Raji (cell line): ENCODE results near the gene ANKRD60.

Experiments
- POLR2A ChIP-seq: IDR thresholded peaks from 2 replicates; pipeline ENCODE4 v1.6.1; 2011; ENCODE audit warnings: low read depth, low read length, control low read depth; ENCODE audit not compliant: insufficient read depth

Gene ANKRD60

DNA sequence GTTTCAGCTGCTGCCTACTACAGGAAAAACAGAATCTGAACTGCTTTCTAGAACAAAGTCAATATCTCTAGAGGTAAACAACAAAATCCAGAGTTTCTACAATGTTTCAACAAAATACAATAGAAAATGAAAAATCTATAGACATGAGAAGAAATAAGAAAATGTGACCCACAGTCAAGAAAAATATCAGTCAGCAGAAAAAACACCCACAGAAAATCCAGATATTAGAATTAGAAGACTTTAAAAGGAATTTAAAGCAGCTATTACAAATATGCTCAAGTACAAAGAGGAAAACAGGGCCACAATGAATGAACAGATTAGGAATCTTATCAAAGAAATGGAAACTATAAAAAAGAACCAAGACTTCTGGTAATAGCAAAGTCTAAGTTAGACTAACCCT is 26.4 kb upstream of the ANKRD60 start:
- no peak for TF ChIP-seq POLR2A

DNA sequence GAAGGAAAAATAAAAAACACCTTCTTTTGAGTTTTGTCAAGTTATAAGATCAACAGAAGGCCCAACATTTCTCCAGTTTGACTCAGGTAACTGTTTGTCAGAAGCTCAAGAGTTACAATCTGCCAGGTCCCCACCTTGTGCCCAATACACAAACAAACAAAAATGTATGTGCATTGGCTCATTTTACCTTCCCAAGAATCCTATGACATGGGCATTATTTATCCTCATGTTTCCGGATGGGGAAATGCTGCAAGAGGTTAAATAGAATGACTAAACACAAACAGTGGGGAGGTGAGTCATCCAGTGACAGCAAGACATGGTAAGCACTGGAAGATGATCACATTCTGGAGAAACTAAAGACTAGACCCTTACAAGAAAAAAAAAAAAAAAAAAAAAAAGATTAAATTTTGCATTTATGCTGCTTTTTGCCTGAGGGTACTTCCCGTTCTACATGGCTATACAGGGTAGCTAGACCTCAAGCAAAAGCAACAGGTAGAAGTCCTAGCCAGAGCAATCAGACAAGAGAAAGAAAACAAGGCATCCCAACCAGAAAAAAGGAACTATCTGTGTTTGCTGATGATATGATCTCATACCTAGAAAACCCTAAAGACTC is 23.6 kb upstream of the ANKRD60 start:
- no peak for TF ChIP-seq POLR2A

DNA sequence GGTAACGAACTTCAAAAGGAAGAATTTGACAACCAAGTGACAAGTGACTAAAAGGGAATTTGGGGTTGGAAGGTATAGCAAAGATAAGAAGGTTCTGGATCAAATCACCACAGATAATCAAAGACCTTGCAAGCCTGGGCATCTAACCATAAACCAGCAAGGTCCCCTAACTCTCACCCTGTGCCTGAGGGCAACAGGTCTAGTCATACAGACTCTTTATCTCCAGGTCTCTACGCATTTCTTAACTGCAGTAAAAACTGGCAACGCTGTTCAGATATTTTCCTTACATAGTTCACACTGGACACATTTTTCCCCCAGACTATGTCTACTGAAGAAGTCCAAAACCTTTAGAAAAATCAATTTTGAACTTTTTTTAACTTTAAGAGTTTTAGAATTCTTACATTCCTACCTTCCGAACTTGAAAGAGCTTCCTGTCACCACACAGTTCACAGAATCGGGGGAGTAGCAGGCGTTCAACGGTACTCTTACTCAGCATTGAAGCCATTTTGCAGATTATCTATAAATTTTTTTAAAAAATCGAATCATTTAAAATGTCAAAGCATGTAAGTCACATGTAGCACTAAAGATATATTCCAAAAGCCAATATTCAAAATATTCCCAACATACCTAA is 23.0 kb upstream of the ANKRD60 start:
- TF ChIP-seq POLR2A = no peak

DNA sequence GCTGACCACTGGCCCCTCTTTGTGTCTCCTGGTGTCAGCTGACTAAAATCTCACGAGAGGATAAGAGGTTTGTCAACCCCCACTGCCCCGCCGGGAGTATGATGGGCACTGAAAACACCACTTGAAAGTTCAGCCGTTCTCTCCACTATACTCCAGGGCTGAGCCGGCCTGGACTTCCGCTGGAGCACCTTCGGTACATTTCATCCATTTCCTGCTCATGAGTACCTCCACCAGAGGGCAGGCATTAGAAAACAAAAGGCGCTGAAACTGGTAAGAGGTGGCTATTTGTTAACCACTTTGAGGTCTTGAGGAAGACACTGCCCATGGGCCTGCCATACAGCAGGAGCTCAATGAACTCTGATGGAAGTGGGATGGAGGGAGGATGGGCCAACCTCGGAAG is 17.9 kb upstream of the ANKRD60 start:
- TF ChIP-seq POLR2A = no peak

- TF ChIP-seq POLR2A = no peak
Observed at GRCh38 chr20:58245931-58246330, 17.5 kb upstream of the ANKRD60 start.

DNA sequence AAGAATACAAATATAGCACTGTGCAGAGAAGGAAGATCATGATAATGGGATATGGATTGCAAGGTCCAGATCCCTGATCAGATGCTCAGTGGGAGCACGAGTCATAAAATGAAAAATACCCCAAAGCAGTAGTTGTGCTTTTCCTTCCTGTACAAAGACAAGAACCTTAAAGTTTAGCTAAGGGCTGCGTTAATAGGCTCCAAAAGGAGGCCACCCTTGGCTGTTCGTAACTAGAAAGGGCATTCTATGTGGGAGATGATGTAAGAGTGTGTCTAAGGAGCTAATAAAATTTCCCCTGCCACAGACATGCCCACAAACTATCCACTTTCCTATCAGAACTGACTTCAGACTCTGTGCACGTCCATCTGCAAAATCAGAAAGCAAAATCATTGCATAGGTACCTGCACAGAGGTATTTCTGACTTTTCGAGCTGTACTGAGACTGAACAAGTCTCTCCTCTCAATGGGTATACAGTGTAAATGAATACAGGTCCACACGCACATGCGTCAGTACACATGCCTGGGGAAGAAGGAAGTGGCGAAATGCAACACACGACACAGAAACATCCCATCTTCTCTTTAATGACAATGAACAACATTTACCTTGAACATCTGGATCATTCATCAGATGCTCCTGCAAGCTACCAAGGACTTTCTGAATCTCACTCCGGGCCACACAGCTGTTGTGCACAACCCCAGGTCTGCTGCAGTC is 16.9 kb upstream of the ANKRD60 start:
- no peak for TF ChIP-seq POLR2A

- no peak for TF ChIP-seq POLR2A
Observed at GRCh38 chr20:58244517-58245030, 16.1 kb upstream of the ANKRD60 start.

- no peak for TF ChIP-seq POLR2A
Observed at GRCh38 chr20:58243653-58244410, 15.4 kb upstream of the ANKRD60 start.

- TF ChIP-seq POLR2A = no peak
Observed at GRCh38 chr20:58242824-58243223, 14.4 kb upstream of the ANKRD60 start.

- no peak for TF ChIP-seq POLR2A
Observed at GRCh38 chr20:58241766-58242465, 13.5 kb upstream of the ANKRD60 start.

DNA sequence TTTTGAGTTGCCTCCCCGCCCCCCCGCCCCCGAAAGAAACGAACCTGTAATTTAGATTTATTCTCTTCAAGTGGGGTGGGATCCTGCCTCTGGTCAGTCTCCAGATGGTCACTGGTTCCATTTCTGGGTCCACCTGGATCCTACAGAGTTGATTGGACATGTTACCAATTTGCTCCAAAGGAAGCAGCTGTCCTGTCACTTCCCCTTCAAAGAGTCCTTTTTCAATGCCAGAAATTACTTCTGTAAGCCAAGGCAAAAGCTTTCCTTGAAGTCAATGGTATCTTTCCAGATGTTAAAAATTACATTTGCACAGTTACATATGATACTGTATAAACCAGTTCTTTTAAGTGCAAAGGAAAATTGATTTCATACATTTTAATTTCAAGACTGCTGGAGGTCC is 12.0 kb upstream of the ANKRD60 start:
- TF ChIP-seq POLR2A = no peak

- TF ChIP-seq POLR2A = no peak
Observed at GRCh38 chr20:58239216-58239615, 10.8 kb upstream of the ANKRD60 start.

- no peak for TF ChIP-seq POLR2A
Observed at GRCh38 chr20:58238490-58238889, 10.0 kb upstream of the ANKRD60 start.

DNA sequence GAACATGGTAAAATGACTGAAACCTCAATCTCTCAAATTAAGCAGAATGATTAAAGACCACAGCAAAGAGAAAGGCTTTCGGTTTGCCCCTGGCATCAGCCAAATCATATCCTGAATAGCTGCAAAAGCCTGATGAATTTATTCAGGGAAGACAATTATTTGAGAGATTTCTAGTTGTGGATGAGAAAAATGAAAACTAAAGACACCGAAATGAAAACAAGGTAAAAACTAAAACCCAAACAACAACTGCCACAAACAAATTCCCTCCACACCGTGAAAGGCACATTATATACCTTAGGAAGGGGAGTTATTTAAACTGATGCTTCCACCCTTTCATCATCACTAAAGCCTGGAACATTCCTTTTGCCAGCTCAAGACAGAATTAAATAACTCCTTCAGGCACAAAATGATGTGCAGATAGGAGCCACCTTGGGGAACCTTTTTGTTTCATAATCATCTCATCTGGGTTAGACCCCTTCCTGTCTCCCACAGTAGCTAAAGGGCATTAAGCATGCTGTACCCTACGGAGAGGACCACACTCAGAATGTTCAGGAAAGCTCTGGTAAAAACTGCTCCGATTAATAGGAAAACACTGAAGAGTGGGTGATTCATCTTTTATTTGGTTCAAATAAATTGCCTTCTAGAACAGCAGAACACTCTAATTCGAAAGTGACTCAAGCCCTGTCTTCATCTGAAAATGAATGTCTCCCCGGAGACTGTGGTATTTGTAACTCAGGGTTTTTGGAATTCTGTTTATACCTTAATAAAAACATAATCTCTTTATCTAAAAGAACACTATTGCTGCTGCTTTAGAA is 9.1 kb upstream of the ANKRD60 start:
- no peak for TF ChIP-seq POLR2A
